Measurements from ENCODE around the gene CD58.

- no peak for TF ChIP-seq ZBTB33 (IDR thresholded peaks at IDR 0.05)
- no peak for TF ChIP-seq CTCF (IDR thresholded peaks at IDR 0.05; ENCODE audit: low read depth, low read length, missing input control)
- TF ChIP-seq RXRA (IDR thresholded peaks at IDR 0.05), result no peak
- no peak for TF ChIP-seq TAF1 (conservative IDR thresholded peaks at IDR 0.05)
- no peak for TF ChIP-seq GABPA (IDR thresholded peaks at IDR 0.05 in 1 of 2, conservative IDR thresholded peaks at IDR 0.05 in 1 of 2)
- no peak for TF ChIP-seq HNF4G (IDR thresholded peaks at IDR 0.05)
These were observed 63.2 kb downstream of the CD58 start for GRCh38 chr1:116507631-116508030.
